ENCODE measurements around the gene TUSC2. TPM values are rescaled to one million over a fixed set of nuclear protein-coding genes. Genes with fewer than 3 reads are reported as not detected.
A peak's percentile ranks its signal among the peaks of the same experiment; 100 is the strongest.

The TUSC2 gene
- total and polyA plus RNA-seq, 2 of the 13 experiments (the other 11 are each of a cell fraction or from before 2014, with no cell fraction given) = 36.7 to 39.1 TPM

GRCh38 chr3:50303013-50303815, 24.8 kb downstream of the TUSC2 start, which contains the start of gene HYAL1 (continued):
- TF ChIP-seq MIXL1 (CRISPR knock-in tag; IDR thresholded peaks at IDR 0.05) (no peak), KAT8 (CRISPR knock-in tag; IDR thresholded peaks at IDR 0.05) (peak; percentile 77; the same call in 1 of the 2 replicates), HDAC2 (CRISPR knock-in tag; IDR thresholded peaks at IDR 0.05) (peak; percentile 43; the same call in 1 of the 2 replicates), KLF15 (CRISPR knock-in tag; IDR thresholded peaks at IDR 0.05; ENCODE audit: borderline replicate concordance) (no peak), ZBTB40 (IDR thresholded peaks at IDR 0.05) (no peak), ZBTB40 (CRISPR knock-in tag; IDR thresholded peaks at IDR 0.05) (no peak), ARHGAP35 (CRISPR knock-in tag; IDR thresholded peaks at IDR 0.05; ENCODE audit: borderline replicate concordance) (peak; percentile 90; the same call in 1 of the 2 replicates), ARID2 (CRISPR knock-in tag; IDR thresholded peaks at IDR 0.05; ENCODE audit: borderline replicate concordance) (no peak), ZNF672 (CRISPR knock-in tag; IDR thresholded peaks at IDR 0.05) (no peak), ZNF142 (CRISPR knock-in tag; IDR thresholded peaks at IDR 0.05) (no peak), NFIB (CRISPR knock-in tag; IDR thresholded peaks at IDR 0.05; ENCODE audit: borderline replicate concordance) (no peak), TEAD2 (CRISPR knock-in tag; IDR thresholded peaks at IDR 0.05) (no peak), BRD4 (CRISPR knock-in tag; IDR thresholded peaks at IDR 0.05) (0 out of 2 replicates have a peak, but pooled peaks have one; percentile 4), IKZF4 (CRISPR knock-in tag; IDR thresholded peaks at IDR 0.05; ENCODE audit: borderline replicate concordance, low read depth, not compliant biosample characterization) (peak; percentile 51), EHMT2 (IDR thresholded peaks at IDR 0.05; ENCODE audit: borderline replicate concordance, low read depth, low read length) (no peak)

Measured in HepG2 (cell line).